EL (cell line): ENCODE measurements around the gene LINS1.
"Not testable (repeated sequence)": the region's sequence is repeated elsewhere in the genome, so short reads cannot be mapped to it uniquely, and the experiment has no call there.

ENCODE experiments used
- DNase-seq: peaks from one replicate; pipeline ENCODE4 v3.0.0-alpha.2; 2016

The LINS1 gene

DNA sequence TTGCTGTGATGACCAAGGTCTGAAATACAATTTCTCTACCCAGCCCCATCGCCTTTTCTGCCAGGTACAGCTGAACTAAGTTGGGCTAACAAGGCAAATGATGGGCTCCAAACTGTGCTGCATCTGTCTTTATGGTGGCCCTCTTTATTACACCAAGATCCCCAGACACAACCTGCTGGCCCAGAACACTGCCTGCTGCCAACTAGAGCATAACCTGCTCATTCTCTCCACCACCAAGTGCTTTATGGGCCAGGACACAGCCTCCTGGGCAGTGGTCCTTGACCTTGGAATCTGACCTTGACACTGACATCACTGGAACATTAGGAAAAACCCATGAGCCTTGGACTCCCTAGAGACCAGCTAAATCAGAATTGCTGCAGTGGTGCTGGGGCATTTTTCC is 3.3 kb downstream of the LINS1 start:
- DNase-seq, result no peak

- no peak for DNase-seq
Measured at GRCh38 chr15:100597862-100598261, 4.1 kb downstream of the LINS1 start.

DNA sequence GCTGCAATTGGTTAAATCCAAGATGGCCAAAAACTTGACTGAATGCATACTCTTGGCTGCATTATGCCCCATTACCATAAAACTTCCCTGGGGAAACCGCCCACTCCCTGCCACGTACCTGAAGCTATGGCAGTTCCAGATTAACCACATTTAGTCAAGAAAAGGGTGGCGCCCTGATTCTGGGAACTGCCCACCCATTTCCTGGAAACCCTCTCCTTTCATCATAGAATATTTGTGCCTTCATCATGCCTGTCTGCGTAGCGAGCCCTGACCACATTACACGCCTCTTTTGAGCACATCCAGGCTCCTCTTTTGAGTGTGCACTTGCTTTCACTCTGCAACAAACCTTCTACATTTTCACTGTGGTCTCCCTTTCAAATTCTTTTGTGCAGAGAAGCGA is 5.2 kb downstream of the LINS1 start:
- no peak for DNase-seq

GRCh38 chr15:100595964-100596363 is 6.0 kb downstream of the LINS1 start:
- no peak for DNase-seq

- no peak for DNase-seq
Measured at GRCh38 chr15:100593431-100593830, 8.6 kb downstream of the LINS1 start.

- DNase-seq, result peak; percentile 46
Measured at GRCh38 chr15:100592898-100593297, 9.1 kb downstream of the LINS1 start.

- DNase-seq, result no peak
Measured at GRCh38 chr15:100591835-100592234, 10.1 kb downstream of the LINS1 start.

- DNase-seq, result not testable (repeated sequence)
Measured at GRCh38 chr15:100591163-100591562, 10.8 kb downstream of the LINS1 start.

DNA sequence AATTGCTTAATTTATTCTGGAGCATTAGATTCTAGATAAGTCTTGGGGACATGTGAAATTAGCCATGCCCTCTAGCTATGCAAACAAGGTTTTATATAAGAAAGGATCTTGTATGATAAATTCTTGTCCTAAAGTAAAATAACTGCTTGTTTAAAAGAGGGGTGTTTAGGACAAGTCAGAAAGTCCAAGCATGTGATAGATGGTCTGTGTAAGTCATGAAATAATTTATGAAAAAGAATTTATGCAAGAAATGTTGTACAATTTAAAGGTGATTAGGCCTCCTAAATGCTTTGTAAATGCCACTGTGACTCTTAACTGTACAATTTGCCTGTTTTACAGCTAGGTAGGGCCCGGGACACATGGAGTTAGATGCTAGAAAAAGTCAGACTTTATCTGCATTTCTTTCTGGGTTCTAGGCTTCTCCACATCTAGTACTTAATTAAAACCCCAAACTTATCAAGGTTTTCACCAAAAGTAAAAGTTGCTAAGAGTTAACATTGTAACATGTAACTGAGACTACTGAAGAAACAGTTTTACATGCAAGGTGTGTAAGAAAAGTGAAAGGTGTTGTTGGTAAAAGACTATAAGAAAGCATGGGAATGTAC is 13.2 kb downstream of the LINS1 start:
- peak; percentile 14 for DNase-seq

- no peak for DNase-seq
Measured at GRCh38 chr15:100580414-100580813, 21.6 kb downstream of the LINS1 start.

- DNase-seq, result no peak
Measured at GRCh38 chr15:100573526-100573925, 28.5 kb downstream of the LINS1 start.

- no peak for DNase-seq
Measured at GRCh38 chr15:100572362-100572983, 29.5 kb downstream of the LINS1 start.

DNA sequence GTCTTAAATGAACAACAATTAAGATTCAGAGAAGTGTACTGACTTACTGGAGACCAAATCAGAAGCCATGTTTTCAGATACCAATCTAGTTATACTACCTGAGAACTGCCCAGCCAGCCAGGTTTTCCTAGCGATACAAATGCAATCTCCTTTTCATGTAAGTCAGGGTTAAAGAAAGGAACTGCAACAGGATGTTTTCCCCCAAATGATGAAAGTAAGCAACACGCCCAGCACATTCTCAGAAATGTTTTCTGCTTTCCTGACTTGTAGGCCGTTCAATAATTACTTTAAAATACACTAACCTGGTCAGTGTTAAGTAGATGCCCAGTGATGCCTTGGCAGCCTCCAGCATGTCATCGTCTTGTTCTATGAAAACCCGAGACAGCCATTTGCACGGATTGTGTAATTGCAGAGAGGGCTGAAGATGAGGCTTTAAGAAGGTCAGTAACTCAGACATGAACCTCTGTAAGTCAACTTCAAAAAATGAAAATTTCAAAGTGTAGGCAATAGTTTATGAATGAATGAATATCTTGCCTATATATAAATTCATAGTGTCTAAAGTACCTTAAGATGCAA is 30.3 kb downstream of the LINS1 start:
- no peak for DNase-seq

DNA sequence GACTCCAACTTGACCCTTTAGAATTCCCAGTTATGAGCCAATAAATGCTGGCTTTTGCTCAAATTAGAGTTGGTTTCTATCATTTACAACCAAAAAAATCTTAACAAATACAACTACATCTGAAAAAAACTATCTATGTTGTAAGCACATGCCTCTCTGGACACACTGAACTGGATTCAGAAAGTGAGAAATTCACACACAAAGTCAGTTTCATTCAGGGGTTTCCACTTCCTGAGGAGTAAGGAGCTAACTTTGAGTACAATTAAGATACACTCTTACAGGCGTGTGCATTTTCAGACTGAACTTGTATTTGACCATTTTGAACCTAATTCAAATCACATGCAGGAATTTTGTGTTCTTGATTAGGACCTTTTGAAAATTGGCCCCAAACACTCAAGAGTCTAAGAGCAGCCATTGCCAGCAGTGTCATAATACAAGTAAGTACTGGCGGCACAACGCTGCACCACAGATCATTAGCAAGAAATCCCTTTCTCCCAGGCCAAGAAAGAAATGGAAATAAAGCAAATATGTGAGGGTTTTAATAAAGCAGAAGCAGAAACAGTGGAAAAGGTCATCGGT is 31.2 kb downstream of the LINS1 start:
- DNase-seq, result no peak

GRCh38 chr15:100570275-100570674 is 31.7 kb downstream of the LINS1 start:
- DNase-seq, result no peak

DNA sequence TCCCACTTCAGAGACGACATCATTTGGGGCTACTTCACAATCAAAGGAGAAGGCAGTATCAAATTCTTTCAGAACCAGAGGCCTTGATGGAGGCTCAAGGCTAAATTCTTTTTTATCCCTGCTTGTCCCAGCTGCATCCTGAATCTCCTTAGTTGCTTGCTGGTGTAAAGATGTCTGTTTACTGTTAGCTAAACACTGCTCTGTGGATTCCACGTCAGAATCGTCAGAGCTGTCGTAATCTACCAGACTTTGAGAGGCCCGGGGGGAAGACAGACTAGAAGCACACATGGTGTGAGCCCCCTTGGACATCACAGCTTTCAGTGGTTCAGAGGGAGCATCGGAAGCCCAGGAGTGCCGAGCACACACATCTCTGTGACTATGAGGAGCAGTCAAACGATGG is 32.6 kb downstream of the LINS1 start:
- DNase-seq, result no peak

DNA sequence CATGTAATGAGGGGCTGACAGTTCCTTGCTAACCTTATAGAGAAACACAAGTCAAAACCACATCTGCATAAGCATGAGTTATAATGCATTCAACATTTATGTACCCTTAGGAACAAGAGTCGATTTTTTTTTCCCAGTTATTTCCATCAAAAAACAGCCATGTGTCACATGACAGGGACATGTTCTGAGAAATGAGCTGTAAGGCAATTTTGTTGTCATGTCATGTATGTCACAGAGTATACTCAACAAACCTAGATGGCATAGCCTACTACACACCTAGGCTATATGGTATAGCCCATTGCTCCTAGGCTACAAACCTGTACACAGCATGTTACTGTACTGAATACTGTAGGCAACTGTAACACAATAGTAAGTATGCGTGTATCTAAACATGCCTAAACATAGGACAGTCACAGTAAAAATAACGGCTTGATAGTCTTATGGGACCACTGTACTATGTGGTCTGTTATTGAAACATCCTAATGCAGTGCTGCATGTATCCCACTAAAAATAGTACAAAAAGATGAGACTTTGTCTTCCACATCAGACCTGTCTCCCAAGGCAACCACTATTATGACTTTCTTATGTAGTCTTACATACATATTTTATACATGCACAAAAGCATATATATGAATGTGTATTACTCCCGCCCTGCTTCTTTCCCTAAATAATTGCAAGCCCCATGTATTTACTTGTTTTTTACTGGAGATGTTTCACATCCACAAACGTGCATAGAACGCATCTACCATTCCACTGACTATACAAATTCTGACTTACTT is 34.9 kb downstream of the LINS1 start:
- DNase-seq, result no peak

DNA sequence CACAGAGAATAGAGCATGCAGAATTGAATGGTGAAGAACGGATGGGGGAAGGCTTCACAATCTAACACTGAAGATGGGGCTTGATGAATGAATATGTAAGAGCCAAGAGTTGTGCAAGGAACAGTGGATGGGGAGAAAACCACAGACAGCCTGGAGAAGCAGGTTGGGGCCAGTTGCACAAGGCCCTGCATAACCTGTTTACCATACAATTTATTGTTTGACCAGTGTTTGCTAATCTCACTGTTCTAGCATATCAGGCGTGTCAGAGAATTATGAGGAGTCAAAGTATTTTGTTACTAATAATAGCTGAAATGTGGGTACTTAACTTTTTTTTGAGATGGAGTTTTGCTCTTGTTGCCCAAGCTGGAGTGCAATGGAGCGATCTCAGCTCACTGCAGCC is 36.4 kb downstream of the LINS1 start:
- DNase-seq, result no peak

DNA sequence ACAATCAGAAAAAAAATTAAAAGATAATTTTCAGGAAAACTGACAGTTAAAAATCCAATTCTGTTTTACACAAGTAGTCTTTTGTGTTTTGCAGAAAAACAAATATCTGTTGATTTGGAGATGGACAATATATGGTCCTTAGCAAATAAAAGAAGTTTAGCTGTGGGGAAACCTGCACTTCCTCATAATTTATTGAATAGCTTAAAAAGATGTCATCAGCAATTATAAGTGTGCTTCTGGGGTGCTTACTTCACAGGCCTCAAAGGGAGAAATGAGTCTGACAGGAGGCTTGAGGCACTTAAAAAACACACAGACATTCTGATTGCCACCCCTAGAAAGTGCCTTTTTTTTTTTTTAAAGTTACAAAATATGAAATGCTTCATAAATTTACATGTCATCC is 41.7 kb downstream of the LINS1 start:
- DNase-seq, result no peak

DNA sequence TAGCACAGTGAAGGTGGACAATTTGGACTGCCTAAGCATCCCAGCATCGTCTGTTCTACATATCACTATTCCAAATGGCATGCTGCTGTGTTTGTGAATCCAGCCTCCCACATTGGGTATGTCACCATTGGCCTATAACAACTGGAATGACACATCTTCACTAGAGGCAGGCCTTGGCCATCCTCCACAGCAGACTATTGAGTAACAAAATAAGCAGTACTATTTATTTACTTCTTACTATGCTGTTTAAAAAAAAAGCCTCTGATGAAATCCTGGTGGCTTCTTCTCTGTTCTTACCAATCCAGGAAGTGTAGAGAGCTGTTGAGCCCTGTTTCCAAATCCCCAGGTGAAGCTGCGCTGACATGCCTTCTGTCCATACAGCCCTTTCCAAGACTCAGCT is 42.7 kb downstream of the LINS1 start:
- peak; percentile 9 for DNase-seq

DNA sequence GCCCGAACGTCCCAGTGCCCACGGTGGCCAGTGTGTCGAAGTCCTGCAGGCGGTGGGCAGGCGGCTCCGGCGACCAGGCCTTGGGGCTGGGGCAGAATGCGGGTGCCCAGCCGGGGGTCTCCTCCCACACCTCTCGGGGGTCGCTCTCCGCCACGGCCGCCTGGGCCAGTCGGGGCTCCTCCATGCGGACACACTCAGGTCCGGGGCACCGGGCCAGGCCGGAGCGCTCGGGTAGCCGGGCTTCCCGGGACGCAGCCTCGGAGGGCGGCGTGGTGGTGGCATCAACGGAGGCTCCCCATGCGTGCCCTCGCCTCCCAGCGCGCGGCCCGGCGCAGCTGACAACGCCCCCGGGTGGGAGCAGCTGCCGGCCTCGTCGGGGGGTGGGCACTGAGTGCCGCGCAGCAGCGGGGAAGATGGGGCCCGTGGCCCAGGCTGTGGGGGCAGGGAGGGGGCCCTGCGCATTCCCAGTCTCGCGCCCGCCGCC is 43.2 kb downstream of the LINS1 start:
- DNase-seq, result no peak

- no peak for DNase-seq
Measured at GRCh38 chr15:100553468-100553867, 48.5 kb downstream of the LINS1 start.

DNA sequence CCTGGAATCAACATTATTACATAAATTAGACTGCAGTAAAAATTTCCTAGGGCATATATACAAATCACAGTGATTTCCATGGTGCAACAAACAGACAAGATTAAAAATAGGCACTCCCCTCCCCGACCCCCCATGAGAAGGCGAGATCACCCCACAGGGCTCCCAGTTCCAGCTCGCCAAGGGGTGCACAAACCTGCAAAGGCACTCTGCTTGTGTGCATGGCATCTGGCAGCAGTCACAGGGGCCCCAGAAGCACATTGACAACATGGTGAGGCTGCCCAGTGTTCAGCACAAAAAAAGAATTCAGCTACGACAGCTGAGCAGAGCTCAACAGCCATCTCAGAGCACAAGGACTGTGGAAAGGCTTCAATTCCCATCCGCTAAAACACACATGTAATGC is 54.0 kb downstream of the LINS1 start:
- no peak for DNase-seq
